Omental fat pad (tissue), 4 donors: ENCODE results near the gene INPP4B. TPM values are rescaled to one million over a fixed set of nuclear protein-coding genes. Genes with fewer than 3 reads are reported as not detected.

ENCODE experiments used
- ATAC-seq: fragments of 150-250 bp; one replicate; pipeline ENCODE4 v1.9.1; 2016; ENCODE audit warnings: mild to moderate bottlenecking, moderate library complexity; ENCODE audit not compliant: low FRiP score
- DNase-seq: peaks from one replicate; pipeline ENCODE4 v3.0.0-alpha.2; 2019; ENCODE audit warnings: low spot score
- CTCF ChIP-seq, 3 donors: fragments of 450-650 bp; IDR thresholded peaks; one replicate each; pipeline ENCODE4 v1.5.1; 2016 to 2017; ENCODE audit warnings: antibody characterized with exemption in 3 of 3, mild to moderate bottlenecking in 3 of 3, moderate library complexity in 2 of 3
- total RNA-seq, 4 donors: library from RNA; depleted of rRNA; stranded (reverse); fragments of >200 nt; gene quantifications; one replicate each; pipeline ENCODE4 v1.1.0, GENCODE V29; 2016

The INPP4B gene
- total RNA-seq, 4 donors from 2014 or later: 6.6 to 54.2 (median 14.2) TPM

DNA sequence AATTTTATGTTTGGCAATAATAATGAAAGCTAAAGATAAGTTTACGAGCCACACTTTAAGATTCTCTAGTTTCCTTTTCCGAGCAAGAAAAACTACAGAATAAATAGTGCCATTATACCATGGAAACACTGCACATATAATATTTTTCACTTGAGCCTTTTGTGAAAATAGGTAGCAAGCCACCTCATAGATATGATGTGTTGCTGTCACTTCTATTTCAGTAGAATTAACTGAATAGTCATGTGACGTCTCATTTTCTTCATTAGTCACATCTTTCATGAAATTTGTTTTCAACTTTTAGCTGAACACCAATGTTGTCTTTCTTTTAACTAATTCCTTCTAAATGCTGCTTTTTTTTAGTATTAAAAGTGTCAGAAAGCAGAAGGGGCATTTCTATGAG, 574.3 kb downstream of the INPP4B start:
- ATAC-seq (no peak), DNase-seq (no peak)
- no peak for TF ChIP-seq CTCF (IDR thresholded peaks at IDR 0.05)

DNA sequence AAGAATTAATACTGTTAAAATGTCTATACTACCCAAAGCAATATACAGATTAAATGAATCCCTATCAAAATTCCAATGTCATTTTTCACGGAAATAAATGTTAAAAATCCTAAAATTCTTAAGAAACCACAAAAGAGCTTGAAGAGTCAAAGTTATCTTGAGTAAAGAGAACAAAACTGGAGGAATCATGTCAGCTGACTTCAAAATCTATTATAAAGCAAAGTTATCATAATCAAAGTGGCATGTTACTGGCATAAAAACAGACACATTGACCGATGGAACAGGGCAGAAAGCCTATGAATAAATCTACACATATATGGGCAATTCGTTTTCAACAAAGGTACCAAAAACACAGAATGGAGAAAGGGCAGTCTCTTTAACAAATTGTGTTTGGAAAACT, 579.0 kb downstream of the INPP4B start:
- no peak for TF ChIP-seq CTCF (IDR thresholded peaks at IDR 0.05)
- ATAC-seq: no peak
- no peak for DNase-seq

- no peak for DNase-seq
- ATAC-seq: no peak
These were observed 580.2 kb downstream of the INPP4B start for GRCh38 chr4:142265946-142266345.

GRCh38 chr4:142265536-142265935, 580.6 kb downstream of the INPP4B start:
- ATAC-seq: no peak
- DNase-seq: no peak
- TF ChIP-seq CTCF (IDR thresholded peaks at IDR 0.05): no peak

More at GRCh38 chr4:142265946-142266345, 580.2 kb downstream of the INPP4B start:
- no peak for TF ChIP-seq CTCF (IDR thresholded peaks at IDR 0.05)

DNA sequence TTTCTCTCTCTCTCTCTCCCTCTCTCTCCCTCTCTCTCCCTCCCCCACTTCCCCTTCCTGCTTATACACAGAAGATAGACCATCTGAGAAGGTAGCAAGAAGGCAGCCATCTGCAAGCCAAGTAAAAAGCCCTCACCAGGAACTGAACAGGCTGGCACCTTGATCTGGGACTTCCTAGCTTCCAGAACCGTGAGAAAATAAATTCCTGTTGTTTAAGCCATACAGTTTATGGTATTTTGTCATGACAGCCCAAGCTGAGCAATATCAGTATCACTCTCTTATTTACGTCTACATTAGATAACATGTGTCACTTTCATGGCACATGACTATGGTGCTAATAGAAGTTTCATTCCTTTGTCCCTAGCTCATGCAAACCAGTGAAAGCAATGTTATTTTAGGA, 581.1 kb downstream of the INPP4B start:
- DNase-seq (no peak), ATAC-seq (no peak)
- no peak for TF ChIP-seq CTCF (IDR thresholded peaks at IDR 0.05)

- no peak for TF ChIP-seq CTCF (IDR thresholded peaks at IDR 0.05)
- DNase-seq: no peak
- no peak for ATAC-seq
These were observed 583.1 kb downstream of the INPP4B start for GRCh38 chr4:142262956-142263355.

DNA sequence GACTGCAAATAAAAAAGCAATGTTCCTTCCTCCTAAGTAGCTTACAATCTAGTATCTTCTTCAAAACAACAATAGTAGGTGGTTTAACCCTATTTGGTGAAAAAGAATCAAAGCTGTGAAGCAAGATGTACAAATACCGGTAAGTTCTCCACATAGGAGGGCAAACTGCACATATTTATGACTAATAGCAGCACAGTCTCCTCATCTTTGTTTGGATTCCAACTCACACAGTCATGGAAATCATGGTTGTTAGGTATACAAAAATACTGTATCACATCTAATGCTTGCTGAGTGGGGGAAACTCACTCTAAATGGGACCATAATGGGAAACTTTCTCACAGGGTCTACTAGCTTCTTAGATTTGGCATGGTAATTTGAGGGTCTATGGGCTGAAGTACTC, 597.2 kb downstream of the INPP4B start:
- TF ChIP-seq CTCF (IDR thresholded peaks at IDR 0.05): no peak
- no peak for DNase-seq
- ATAC-seq: no peak
